Activated CD8-positive, alpha-beta memory T cell treated with anti-CD3 and anti-CD28 coated beads, Interleukin-2, amount 50 U/mL, for 4 hours (primary cell): ENCODE results near the gene FBH1.
"Not testable (repeated sequence)": the region's sequence is repeated elsewhere in the genome, so short reads cannot be mapped to it uniquely, and the experiment has no call there.

ENCODE experiments used
- DNase-seq: peaks from one replicate; pipeline ENCODE4 v3.0.0-alpha.2; 2020

Gene FBH1

GRCh38 chr10:5943536-5943935 is 53.5 kb downstream of the FBH1 start:
- DNase-seq, result no peak

GRCh38 chr10:5944389-5945189 is 54.5 kb downstream of the FBH1 start:
- DNase-seq, result no peak

- no peak for DNase-seq
Measured at GRCh38 chr10:5945190-5945509, 55.1 kb downstream of the FBH1 start.

- DNase-seq, result no peak
Measured at GRCh38 chr10:5945561-5946418, 55.7 kb downstream of the FBH1 start.

GRCh38 chr10:5946419-5946775 is 56.4 kb downstream of the FBH1 start:
- not testable (repeated sequence) for DNase-seq

GRCh38 chr10:5946786-5947185 is 56.7 kb downstream of the FBH1 start:
- DNase-seq, result no peak

GRCh38 chr10:5947471-5948207 is 57.6 kb downstream of the FBH1 start:
- DNase-seq, result no peak

DNA sequence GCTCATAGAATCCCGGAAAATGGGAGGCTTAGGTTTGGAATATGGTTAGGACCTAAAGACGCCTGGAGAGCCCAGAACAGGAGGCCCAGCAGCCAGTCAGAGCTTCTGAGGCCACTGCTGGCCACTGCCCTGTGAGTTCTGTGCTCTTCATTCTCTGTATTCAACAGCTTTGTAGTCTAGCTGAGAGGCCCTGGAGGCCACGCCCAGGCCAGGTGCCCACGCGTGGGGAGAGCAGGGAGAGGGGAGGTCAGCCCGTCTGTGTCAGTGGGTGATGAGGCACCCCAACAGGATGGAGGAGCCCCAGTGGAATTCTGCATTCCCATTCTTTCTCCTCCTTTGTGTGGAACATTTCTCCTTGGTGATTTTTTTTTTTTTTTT is 58.2 kb downstream of the FBH1 start:
- no peak for DNase-seq

GRCh38 chr10:5949009-5949759 is 59.1 kb downstream of the FBH1 start:
- DNase-seq, result peak; percentile 33

GRCh38 chr10:5951167-5951711 is 61.2 kb downstream of the FBH1 start:
- DNase-seq, result no peak

GRCh38 chr10:5951721-5952407 is 61.8 kb downstream of the FBH1 start:
- DNase-seq, result no peak

DNA sequence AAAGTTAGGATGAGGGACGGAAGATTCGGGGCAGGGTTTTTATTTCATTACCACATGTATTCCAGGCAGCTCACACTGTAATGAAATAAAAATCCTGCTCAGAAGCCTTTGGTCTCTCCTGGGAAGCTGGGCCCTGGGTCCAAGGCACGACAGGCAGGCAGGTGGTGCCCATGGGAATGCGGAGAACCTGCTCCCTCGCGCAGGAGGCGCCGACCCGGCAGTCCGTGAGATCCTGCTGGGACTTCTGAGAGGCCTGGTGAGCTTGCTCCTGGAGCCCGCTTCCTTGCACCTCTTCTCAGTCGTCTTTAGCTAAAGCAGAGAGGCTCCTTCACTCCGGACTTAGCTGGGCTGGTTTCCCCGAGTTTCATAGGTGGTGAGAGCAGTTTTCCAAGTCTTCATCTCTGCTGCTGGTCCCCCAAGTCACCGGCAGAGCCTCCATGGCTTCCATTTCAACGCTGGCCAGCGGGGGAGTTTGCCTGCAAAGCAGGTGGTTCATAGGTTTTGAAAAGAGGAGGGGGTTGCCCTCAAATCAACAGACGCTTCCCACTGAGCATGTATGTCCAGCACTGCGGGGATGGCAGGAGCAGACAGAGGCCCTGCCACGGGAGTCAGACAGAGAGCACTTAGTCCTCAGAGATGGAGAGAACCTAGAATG is 62.8 kb downstream of the FBH1 start:
- DNase-seq, result no peak

DNA sequence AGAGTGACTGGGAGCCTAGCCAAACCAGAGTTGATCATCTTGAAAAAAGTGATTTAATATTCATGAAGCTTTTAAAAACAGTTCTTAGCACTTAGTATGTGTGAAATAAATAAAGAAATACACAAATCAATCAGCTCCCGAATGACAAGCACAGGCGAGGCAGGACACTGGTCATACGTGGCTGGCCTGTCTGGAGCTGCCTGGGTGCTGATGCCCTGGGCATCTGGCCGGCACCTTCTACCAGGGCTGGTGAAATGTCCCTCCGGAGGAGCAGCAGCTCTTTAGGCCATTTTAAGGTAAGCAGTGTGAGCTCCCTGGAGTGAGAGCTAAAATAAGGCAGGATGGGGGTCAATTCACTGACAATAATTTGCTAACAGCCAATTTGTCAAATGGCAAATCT is 63.6 kb downstream of the FBH1 start:
- DNase-seq, result no peak

DNA sequence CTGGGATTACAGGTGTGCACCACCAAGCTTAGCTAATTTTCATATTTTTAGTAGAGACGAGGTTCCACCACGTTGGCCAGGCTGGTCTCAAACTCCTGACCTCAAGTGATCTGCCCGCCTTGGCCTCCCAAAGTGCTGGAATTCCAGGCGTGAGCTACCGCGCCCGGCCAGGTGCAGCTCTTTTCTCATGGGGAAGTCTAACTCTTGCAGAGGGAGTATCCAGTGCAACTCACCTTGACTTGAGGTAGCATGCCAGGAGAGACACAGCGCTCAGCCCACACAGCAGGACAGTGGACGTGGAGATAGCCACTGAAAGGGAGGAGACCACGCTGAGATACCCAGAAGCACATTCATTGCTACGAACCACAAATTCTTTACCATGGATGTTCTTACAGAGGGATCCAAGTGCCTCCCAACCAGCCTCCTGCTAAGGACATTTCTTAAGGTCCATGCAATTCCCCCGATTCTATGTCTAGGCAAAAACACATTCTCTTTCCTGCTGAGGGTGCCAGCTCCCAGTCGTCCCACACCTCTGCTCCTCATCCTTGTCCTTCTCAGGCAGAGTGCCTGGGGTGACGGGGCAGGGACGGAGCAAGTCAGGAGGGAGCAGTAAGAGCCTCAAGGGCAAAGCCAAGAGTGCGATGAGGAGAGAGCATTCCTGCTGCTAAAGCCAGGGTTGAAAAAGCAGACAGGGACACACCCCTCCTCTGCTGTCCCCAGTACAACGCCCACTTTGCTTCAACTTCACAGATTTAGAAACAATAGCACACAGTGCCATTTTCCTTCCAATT is 66.3 kb downstream of the FBH1 start:
- no peak for DNase-seq

GRCh38 chr10:5958077-5958476 is 68.0 kb downstream of the FBH1 start:
- DNase-seq, result no peak

- DNase-seq, result no peak
Measured at GRCh38 chr10:5958675-5959074, 68.6 kb downstream of the FBH1 start.

DNA sequence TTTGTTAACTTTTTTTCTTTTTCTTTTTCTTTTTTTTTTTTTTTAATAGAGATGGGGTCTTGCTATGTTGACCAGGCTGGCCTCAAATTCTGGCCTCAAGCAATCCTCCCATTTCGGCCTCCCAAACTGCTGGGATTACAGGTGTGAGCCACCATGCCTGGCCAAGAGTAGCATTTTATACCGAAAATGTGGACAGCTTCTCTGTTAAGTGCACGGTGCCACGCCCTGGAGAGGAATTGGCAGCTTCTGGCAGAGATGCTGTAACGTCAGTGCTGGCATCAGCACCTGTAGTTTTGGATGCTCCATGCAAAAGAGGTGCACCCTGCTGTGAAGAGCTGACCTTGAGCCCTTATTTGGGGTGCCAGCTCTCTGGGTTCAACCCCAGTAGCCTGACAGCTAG is 69.1 kb downstream of the FBH1 start:
- DNase-seq, result no peak

GRCh38 chr10:5959581-5960069 is 69.6 kb downstream of the FBH1 start:
- no peak for DNase-seq

- DNase-seq, result no peak
Measured at GRCh38 chr10:5960070-5960972, 70.3 kb downstream of the FBH1 start.

GRCh38 chr10:5960973-5961275 is 70.9 kb downstream of the FBH1 start:
- DNase-seq, result not testable (repeated sequence)
